IMR-90 (cell line): ENCODE results near the gene KRT9. TPM values are rescaled to one million over a fixed set of nuclear protein-coding genes. Genes with fewer than 3 reads are reported as not detected.

Experiments
- ATAC-seq: fragments of 200-7000 bp; cut with Tn5 transposase; 2 replicates; pipeline ENCODE4 v1.9.1; 2020; ENCODE audit warnings: low read depth, mild to moderate bottlenecking, moderate library complexity
- BruUV-seq: library from RNA; stranded (reverse); fragments of 400-500 nt; replicated peaks from 2 replicates; lab custom pipeline; 2021; lab: Mats Ljungman, UMichigan
- CTCF ChIA-PET: fragments of 300-600 bp; formaldehyde crosslinking; extraction: SDS; loops from one replicate; lab custom pipeline; 2021; ENCODE audit warnings: antibody characterized with exemption; lab: Yijun Ruan, JAX
- POLR2A ChIA-PET: fragments of 300-600 bp; sonication (Branson Sonifier 250); formaldehyde crosslinking; loops from one replicate; lab custom pipeline; 2022; ENCODE audit warnings: antibody characterized with exemption; ENCODE audit not compliant: unreplicated experiment; lab: Charles Lee
- DNase-seq: peaks from one replicate; pipeline ENCODE4 v3.0.0; 2013
- H2AFZ ChIP-seq: replicated peaks from 2 replicates; pipeline ENCODE3; 2013; ENCODE audit warnings: low read length, mild to moderate bottlenecking; ENCODE audit not compliant: poor library complexity
- H2AK5ac ChIP-seq: 2 replicates; pipeline ENCODE4 v1.6.1; 2013; ENCODE audit warnings: low read depth, low read length, inconsistent platforms
- H2AK9ac ChIP-seq: replicated peaks from 2 replicates; pipeline ENCODE3; 2013; ENCODE audit warnings: mild to moderate bottlenecking, low read depth, low read length, moderate library complexity; ENCODE audit not compliant: poor library complexity
- H2BK120ac ChIP-seq: 2 replicates; pipeline ENCODE4 v1.6.1; 2013; ENCODE audit warnings: low read depth, low read length, inconsistent platforms
- H2BK15ac ChIP-seq: 3 replicates; pipeline ENCODE4 v1.6.1; 2013; ENCODE audit warnings: low read depth, low read length, inconsistent platforms
- H2BK20ac ChIP-seq: 2 replicates; pipeline ENCODE4 v1.6.1; 2013; ENCODE audit warnings: low read depth, mild to moderate bottlenecking, inconsistent platforms, low read length, moderate library complexity
- H2BK5ac ChIP-seq: 2 replicates; pipeline ENCODE4 v1.6.1; 2013; ENCODE audit warnings: mild to moderate bottlenecking, low read depth, low read length, inconsistent platforms; ENCODE audit not compliant: poor library complexity, severe bottlenecking
- H3K14ac ChIP-seq: replicated peaks from 2 replicates; pipeline ENCODE4 v1.6.1; 2013; ENCODE audit warnings: low read depth, low read length, inconsistent platforms
- H3K18ac ChIP-seq: 2 replicates; pipeline ENCODE4 v1.6.1; 2013; ENCODE audit warnings: low read depth, low read length, control low read depth
- H3K23ac ChIP-seq: 2 replicates; pipeline ENCODE4 v1.6.1; 2013; ENCODE audit warnings: low read depth, low read length, inconsistent platforms
- H3K27ac ChIP-seq: 2 replicates; pipeline ENCODE4 v1.5.1; 2013; ENCODE audit warnings: mild to moderate bottlenecking, control low read depth, low read length; ENCODE audit not compliant: insufficient read depth
- H3K27me3 ChIP-seq: 2 replicates; pipeline ENCODE4 v1.6.1; 2013; ENCODE audit warnings: low read length; ENCODE audit not compliant: control insufficient read depth, insufficient read depth
- H3K36me3 ChIP-seq: 2 replicates; pipeline ENCODE4 v1.6.1; 2013; ENCODE audit warnings: low read length, mixed read lengths; ENCODE audit not compliant: control insufficient read depth, insufficient read depth
- H3K4ac ChIP-seq: 2 replicates; pipeline ENCODE4 v1.6.1; 2013; ENCODE audit warnings: low read depth, low read length, inconsistent platforms
- H3K4me1 ChIP-seq: 2 replicates; pipeline ENCODE4 v1.6.1; 2013; ENCODE audit warnings: low read length, mixed read lengths; ENCODE audit not compliant: control insufficient read depth, insufficient read depth
- H3K4me2 ChIP-seq: 2 replicates; pipeline ENCODE4 v1.6.1; 2013; ENCODE audit warnings: low read depth, mild to moderate bottlenecking, control low read depth, low read length, moderate library complexity
- H3K4me3 ChIP-seq: 2 replicates; pipeline ENCODE4 v1.5.1; 2013; ENCODE audit warnings: low read depth, mild to moderate bottlenecking, control low read depth, low read length, moderate library complexity; ENCODE audit not compliant: insufficient read depth
- H3K56ac ChIP-seq: 2 replicates; pipeline ENCODE4 v1.6.1; 2013; ENCODE audit warnings: low read length, inconsistent platforms; ENCODE audit not compliant: insufficient read depth; ENCODE audit errors: extremely low read depth
- H3K79me1 ChIP-seq, 2 experiments: 2 replicates each; pipeline ENCODE4 v1.6.1; 2013; ENCODE audit warnings: low read length in 2 of 2, inconsistent platforms in 1 of 2, low read depth in 1 of 2
- H3K9ac ChIP-seq: 2 replicates; pipeline ENCODE4 v1.6.1; 2013; ENCODE audit warnings: low read depth, low read length, control low read depth
- H3K9me1 ChIP-seq: 2 replicates; pipeline ENCODE4 v1.6.1; 2013; ENCODE audit warnings: low read length, inconsistent platforms; ENCODE audit not compliant: insufficient read depth
- H3K9me3 ChIP-seq: 2 replicates; pipeline ENCODE4 v1.6.1; 2013; ENCODE audit warnings: low read length; ENCODE audit not compliant: control insufficient read depth, insufficient read depth
- H4K20me1 ChIP-seq: 2 replicates; pipeline ENCODE4 v1.6.1; 2013; ENCODE audit warnings: low read length, inconsistent platforms; ENCODE audit not compliant: insufficient read depth
- H4K5ac ChIP-seq: 2 replicates; pipeline ENCODE4 v1.6.1; 2013; ENCODE audit warnings: mild to moderate bottlenecking, low read depth, low read length, control low read depth
- H4K8ac ChIP-seq, 2 experiments: 2 replicates each; pipeline ENCODE4 v1.6.1; 2013; ENCODE audit warnings: low read depth in 2 of 2, low read length in 2 of 2, control low read depth in 1 of 2, inconsistent platforms in 1 of 2
- H4K91ac ChIP-seq: 2 replicates; pipeline ENCODE4 v1.6.1; 2013; ENCODE audit warnings: low read depth, low read length, inconsistent platforms; ENCODE audit not compliant: insufficient read depth
- BHLHE40 ChIP-seq: fragments of 150-350 bp; IDR thresholded peaks from 2 replicates; pipeline ENCODE4 v1.6.1; 2016; ENCODE audit warnings: mild to moderate bottlenecking, low read depth, low read length
- CEBPB ChIP-seq: IDR thresholded peaks from 2 replicates; pipeline ENCODE4 v1.6.1; 2012; ENCODE audit warnings: low read depth, low read length, improper control_type of control experiment
- CHD1 ChIP-seq: IDR thresholded peaks from 2 replicates; pipeline ENCODE4 v1.6.1; 2012; ENCODE audit warnings: low read depth, low read length, improper control_type of control experiment
- CTCF ChIP-seq: conservative IDR thresholded peaks from 2 replicates; pipeline ENCODE4 v1.5.1; 2012; ENCODE audit warnings: mild to moderate bottlenecking, low read depth, low read length, improper control_type of control experiment
- FOS ChIP-seq: fragments of 150-350 bp; IDR thresholded peaks from 2 replicates; pipeline ENCODE4 v1.6.1; 2016; ENCODE audit warnings: low read depth, low read length
- MAFK ChIP-seq: IDR thresholded peaks from 2 replicates; pipeline ENCODE4 v1.6.1; 2012; ENCODE audit warnings: low read depth, low read length, improper control_type of control experiment
- MAZ ChIP-seq: IDR thresholded peaks from 2 replicates; pipeline ENCODE4 v1.6.1; 2012; ENCODE audit warnings: low read depth, mild to moderate bottlenecking, low read length, improper control_type of control experiment, moderate library complexity, borderline replicate concordance
- MXI1 ChIP-seq: IDR thresholded peaks from 2 replicates; pipeline ENCODE4 v1.6.1; 2012; ENCODE audit warnings: low read depth, mild to moderate bottlenecking, low read length, moderate library complexity, borderline replicate concordance
- NFE2L2 ChIP-seq: fragments of 150-350 bp; IDR thresholded peaks from 2 replicates; pipeline ENCODE4 v1.6.1; 2016; ENCODE audit warnings: low read depth, mild to moderate bottlenecking, low read length
- POLR2A ChIP-seq: IDR thresholded peaks from 2 replicates; pipeline ENCODE4 v1.6.1; 2012; ENCODE audit warnings: mild to moderate bottlenecking, low read depth, low read length
- RAD21 ChIP-seq: IDR thresholded peaks from 2 replicates; pipeline ENCODE4 v1.6.1; 2012; ENCODE audit warnings: low read length, improper control_type of control experiment
- RCOR1 ChIP-seq: IDR thresholded peaks from 2 replicates; pipeline ENCODE4 v1.6.1; 2012; ENCODE audit warnings: mild to moderate bottlenecking, low read length, improper control_type of control experiment; ENCODE audit not compliant: insufficient replicate concordance
- RFX5 ChIP-seq: IDR thresholded peaks from 2 replicates; pipeline ENCODE4 v1.8.0; 2012; ENCODE audit warnings: low read depth, mild to moderate bottlenecking, low read length, moderate library complexity
- SMC3 ChIP-seq: fragments of 150-350 bp; IDR thresholded peaks from 2 replicates; pipeline ENCODE4 v1.6.1; 2016; ENCODE audit warnings: low read depth, mild to moderate bottlenecking, antibody characterized with exemption, low read length, moderate library complexity
- USF2 ChIP-seq: fragments of 150-350 bp; IDR thresholded peaks from 2 replicates; pipeline ENCODE4 v1.6.1; 2017; ENCODE audit warnings: mild to moderate bottlenecking, antibody characterized with exemption, low read length, low read depth
- WGBS, 2 experiments: methylation state at CpG; one replicate each; pipeline versions ENCODE4 v1.1.5 to v1.1.7; 2013; ENCODE audit warnings: missing lambda C conversion rate in 2 of 2; ENCODE audit not compliant: insufficient read length in 1 of 2; ENCODE audit errors: extremely low coverage in 2 of 2; 5-methylcytosine and 5-hydroxymethylcytosine counted together
- dilution Hi-C: fragments of 300-500 bp; cut with HindIII; formaldehyde crosslinking; loops from one replicate; pipeline ENCODE4 v1.14.3; 2018; ENCODE audit warnings: low sequenced_read_pairs; ENCODE audit not compliant: unreplicated experiment
- in situ Hi-C: fragments of 300-500 bp; cut with MboI; formaldehyde crosslinking; loops from 3 replicates; pipeline ENCODE4 v1.14.3; 2019; ENCODE audit warnings: low sequenced_read_pairs, inconsistent platforms, mixed read lengths
- intact Hi-C: fragments of 100-400 bp; cut with micrococcal nuclease; formaldehyde crosslinking; loops from 2 replicates; pipeline ENCODE4 v1.10.0; 2022
- polyA plus RNA-seq, 3 experiments: library from polyadenylated mRNA; depleted of rRNA; stranded (reverse); fragments of >200 nt; gene quantifications; 2 replicates each; pipeline ENCODE4 v1.2.3, GENCODE V29; 2012; ENCODE audit warnings: low replicate concordance in 1 of 3
- total RNA-seq: library from RNA; depleted of rRNA; stranded (reverse); fragments of >200 nt; gene quantifications from 2 replicates; pipeline ENCODE4 v1.2.3, GENCODE V29; 2012

KRT9 gene
- total and polyA plus RNA-seq, 2 of the 4 experiments (the other 2 are of a cell fraction), result not detected

GRCh38 chr17:41527063-41528023 lies 44.5 kb downstream of the KRT9 start:
- intact Hi-C loops (no loop called here), dilution Hi-C loops (no loop called here), in situ Hi-C loops (no loop called here)
- CTCF ChIA-PET, result no interaction called here
- Histone ChIP-seq H2BK120ac (peak overlapping the region; percentile 26; the same call in 1 of the 2 replicates), H3K27ac (no peak overlapping the region), H4K91ac (no peak overlapping the region), H3K18ac (no peak overlapping the region), H4K8ac (no peak overlapping the region), H4K20me1 (no peaks in the 10 kb centered on the region), H3K79me1 (peaks cover 0 to under 1% of the 10 kb centered on the region in 2 experiments; a peak in 1 of 4 replicates), H2BK5ac (no peak overlapping the region), H3K36me3 (no peaks in the 10 kb centered on the region), H2BK20ac (no peak overlapping the region), H3K9me3 (no peaks in the 10 kb centered on the region), H3K9ac (no peak overlapping the region), H3K56ac (no peak overlapping the region), H2AFZ (peak overlapping the region; percentile 81), H3K23ac (no peak overlapping the region), H3K14ac (no peak overlapping the region), H3K27me3 (peaks cover 2% of the 10 kb centered on the region; the same call in 1 of the 2 replicates), H3K4ac (no peak overlapping the region), H2AK5ac (no peak overlapping the region; the same call in 1 of the 2 replicates), H3K9me1 (peaks cover 21% of the 10 kb centered on the region), H3K4me2 (no peak overlapping the region), H3K4me3 (no peak overlapping the region), H2BK15ac (no peak overlapping the region), H3K4me1 (peaks cover 21% of the 10 kb centered on the region), H2AK9ac (no peak overlapping the region), H4K5ac (no peak overlapping the region)
- ATAC-seq, result no peak
- POLR2A ChIA-PET, result interaction anchor here (0.5 kb wide), 1 partner anchor 20 kb away, joined by 4 read pairs; no protein-coding TSS in a partner anchor
- 50% methylated on average over 18 of the region's 62 CpGs; no CpG with 5 or more reads in 1 of the 2 experiments for WGBS, 2 experiments
- no peak for DNase-seq
- BruUV-seq, result no TSS peak
- TF ChIP-seq MAFK (no peak), MAZ (no peak), RCOR1 (no peak), RFX5 (no peak), SMC3 (no peak), FOS (no peak), MXI1 (no peak), CEBPB (no peak), CTCF (no peak), NFE2L2 (no peak), RAD21 (no peak), BHLHE40 (no peak), CHD1 (no peak), POLR2A (no peak), USF2 (no peak)
